ENCODE data around the gene WIF1.

WIF1 gene

GRCh38 chr12:65121956-65122469 lies 908 bp upstream of the WIF1 start:
- DNase-seq, result no peak

GRCh38 chr12:65119063-65119462 lies 2.0 kb downstream of the WIF1 start:
- no peak for DNase-seq

DNA sequence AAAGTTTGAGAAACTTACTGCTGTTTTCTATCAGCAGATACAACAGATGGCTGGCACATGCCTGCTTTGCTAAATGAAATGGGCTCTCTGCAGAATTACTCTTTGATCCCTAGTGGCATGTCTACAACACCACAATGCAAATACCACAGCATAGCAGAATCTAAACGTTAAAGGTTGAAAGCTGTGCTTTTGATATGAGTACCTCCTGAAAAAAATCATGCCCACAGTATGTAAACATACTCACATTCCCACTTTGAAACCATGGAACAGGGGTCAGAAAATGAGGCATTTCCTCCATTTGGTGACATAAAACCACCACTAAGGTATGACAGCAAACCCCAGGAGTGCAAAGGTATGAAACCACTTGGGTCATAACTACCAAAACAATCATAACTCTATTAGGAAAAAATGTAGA lies 7.5 kb downstream of the WIF1 start:
- DNase-seq, result no peak

GRCh38 chr12:65106948-65107347 lies 14.2 kb downstream of the WIF1 start:
- no peak for DNase-seq

DNA sequence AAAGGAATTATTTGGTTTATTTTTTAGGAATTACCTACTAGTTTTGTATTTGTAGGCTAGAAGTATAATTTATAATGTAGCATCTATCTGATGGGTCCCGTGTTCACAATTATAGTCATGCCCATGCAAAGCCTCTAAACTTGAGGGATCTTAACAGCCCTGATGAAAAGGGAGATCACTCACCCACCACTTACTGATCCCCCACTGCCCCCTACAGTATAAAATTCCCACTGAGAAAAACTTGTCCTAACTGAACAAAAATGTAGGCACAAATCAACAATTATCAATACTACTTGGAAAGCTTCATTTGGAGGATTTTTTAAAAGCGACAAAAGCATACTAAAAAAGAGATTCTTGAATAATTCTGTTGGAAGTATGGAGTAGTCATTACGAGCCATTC lies 21.0 kb downstream of the WIF1 start:
- no peak for DNase-seq

DNA sequence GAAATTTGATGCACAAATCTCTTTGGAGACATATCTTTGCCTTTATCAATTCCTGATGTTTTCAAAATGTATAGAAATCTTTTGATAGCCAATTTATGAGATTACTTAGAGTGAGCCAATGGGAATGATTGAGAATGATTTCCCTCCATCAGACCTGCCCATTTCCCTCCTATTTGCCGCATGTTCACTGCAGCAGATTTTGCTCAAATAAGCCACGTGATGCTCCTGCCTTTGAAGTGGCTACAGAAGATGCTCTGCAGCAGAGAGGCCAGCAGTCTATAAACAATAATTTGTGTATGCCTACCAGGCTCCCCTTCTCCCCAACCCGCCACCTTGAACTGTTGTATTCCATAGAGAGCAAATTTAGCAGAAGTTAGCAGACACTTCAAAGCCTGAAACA lies 21.9 kb downstream of the WIF1 start:
- DNase-seq, result no peak

DNA sequence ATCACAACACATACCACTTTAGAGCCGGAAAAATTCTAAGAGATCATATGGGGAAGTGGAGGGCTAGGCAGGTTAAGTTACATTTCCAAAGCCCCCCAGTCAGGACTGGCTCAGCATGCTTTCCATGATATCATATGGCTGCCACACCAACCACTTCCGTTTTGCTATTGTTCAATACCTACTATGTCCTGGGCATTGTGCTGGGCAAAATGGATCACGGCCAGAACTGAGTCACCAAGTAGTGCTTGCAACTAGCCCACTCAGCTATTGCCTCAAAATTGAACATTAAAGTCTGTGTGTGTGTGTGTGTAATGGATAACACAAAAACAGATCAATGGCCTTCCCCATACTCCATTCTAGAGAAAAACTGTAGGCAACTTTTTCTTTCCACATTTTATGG lies 22.7 kb downstream of the WIF1 start:
- DNase-seq, result no peak

DNA sequence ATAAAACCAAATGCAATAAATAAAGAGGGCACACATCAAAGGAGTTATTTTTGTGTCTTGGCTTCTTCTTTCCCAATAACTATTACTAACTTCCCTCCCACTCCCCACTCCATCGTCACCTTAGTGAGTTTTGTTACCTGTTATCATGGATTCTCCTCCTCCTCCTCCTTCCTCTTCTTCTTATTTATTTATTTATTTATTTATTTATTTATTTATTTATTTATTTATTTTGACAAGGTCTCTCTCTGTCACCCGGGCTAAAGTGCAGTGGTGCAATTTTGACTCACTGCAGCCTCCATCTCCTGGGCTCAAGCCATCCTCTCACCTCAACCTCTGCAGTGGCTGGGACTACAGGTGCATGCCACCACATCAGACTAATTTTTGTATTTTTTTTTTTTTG lies 26.4 kb downstream of the WIF1 start:
- no peak for DNase-seq

DNA sequence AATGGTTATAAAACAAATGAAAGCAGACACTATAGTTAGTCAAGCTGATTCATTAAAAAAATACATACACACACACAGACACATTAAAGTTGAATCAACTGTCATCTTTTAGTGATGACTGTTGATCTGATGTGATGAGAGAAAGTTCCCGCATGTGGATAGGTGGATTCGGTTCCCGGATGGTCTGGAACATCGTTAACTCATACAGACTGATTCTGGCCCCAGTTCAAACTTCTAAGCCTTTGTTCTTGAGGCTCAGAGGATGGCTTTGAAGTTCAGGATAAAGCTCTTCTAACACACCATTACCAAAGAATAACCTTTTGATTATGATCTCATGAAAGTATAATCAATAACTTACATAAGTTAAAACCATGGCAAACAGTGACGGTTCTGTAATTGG lies 27.5 kb downstream of the WIF1 start:
- no peak for DNase-seq

DNA sequence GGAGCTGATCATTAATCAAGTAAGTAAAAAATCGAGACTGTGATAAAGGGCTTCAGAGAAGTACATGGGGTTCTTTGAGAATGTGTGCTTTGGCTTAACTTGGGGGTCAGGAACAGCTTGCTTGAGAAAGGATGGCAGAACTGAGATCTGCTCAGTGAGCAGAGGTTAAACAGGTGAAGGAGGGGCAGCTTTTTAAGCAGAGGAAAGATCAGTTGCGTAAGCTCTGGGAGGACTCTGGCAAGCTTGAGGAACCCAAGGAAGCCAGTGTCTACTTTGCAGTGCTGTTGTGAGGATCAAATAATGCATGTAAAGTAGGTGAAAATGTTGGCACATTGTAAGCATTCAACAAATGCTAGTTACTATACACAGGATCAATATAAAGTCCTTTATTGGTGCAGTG lies 30.6 kb downstream of the WIF1 start:
- no peak for DNase-seq

GRCh38 chr12:65086236-65086635 lies 34.9 kb downstream of the WIF1 start:
- DNase-seq, result no peak

DNA sequence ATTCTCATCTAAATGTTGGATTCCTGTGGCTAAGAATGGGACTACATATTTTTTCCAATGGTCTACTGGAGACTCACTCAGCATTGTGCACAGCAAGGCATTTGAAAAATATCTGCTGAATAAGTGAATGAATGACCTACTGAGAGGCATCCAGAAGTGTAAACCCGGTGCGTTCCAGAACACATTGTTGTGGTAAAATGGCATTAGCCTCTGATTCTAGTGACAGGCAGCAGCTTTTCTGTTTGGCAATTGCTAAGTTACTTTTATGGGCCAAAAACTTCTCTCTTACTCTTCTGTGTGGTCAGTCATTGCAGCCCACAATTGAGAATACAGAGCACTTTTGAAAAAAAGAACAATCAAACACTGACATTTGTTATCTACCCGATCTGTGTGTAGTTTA lies 36.5 kb downstream of the WIF1 start:
- no peak for DNase-seq

- no peak for DNase-seq
Observed at GRCh38 chr12:65083581-65083980, 37.5 kb downstream of the WIF1 start.

DNA sequence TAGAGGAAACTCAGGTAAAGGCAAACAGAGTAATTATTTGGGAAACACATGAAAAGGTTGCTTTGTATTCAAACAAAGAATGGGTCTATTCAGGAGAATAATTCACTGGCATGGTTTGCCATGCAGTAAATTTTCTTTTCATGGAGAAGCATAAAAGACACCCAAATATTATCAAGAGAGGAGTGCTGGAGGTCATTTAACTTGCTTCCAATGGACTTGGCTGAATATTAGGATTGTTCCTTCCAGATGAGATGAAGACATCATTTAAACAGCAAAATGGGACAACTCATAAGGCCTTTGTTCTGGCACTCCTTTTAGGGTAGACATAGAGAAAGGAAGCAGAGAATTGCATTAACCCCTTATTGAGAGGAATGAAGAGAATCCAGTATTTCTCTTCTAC lies 38.7 kb downstream of the WIF1 start:
- no peak for DNase-seq

GRCh38 chr12:65081496-65081895 lies 39.6 kb downstream of the WIF1 start:
- no peak for DNase-seq

GRCh38 chr12:65074932-65075331 lies 46.2 kb downstream of the WIF1 start:
- no peak for DNase-seq

DNA sequence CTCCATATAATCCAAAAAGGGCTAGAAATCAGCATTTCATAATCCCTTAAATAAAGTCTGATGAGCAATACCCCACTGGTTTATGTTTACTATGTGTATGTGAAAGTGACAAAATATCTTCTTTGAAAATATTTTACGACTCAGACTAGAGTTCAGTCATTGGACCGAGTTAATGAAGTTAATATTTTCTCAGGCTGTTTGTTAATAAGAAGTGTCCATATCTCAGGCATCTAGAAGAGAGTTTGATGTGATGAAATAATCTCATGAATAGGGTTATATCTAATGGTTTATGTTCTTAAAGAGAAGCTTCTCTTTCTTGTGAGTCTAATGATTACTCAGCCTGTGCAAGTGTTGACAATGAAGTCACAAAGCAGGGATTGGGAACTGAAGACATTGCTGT lies 51.8 kb downstream of the WIF1 start:
- DNase-seq, result no peak

- no peak for DNase-seq
Observed at GRCh38 chr12:65067383-65067782, 53.7 kb downstream of the WIF1 start.

DNA sequence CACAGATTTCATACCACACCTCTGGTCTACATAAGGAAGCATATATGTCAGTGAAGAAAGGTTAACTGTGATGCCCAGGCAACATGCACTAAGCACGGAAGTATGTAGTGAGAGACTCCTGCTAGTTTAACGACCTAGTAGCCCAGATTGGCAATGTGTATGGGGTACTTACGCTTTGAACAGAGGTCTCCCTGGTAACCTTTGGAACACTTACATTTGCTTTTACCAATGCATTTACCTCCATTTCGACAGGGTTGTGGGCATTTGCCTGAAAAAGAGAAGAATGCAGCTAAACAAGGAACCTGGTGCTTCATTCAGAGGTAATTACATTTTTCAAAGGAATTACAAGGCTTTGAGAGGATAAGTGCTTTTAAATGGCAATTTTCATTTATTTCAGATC lies 65.2 kb downstream of the WIF1 start:
- no peak for DNase-seq

DNA sequence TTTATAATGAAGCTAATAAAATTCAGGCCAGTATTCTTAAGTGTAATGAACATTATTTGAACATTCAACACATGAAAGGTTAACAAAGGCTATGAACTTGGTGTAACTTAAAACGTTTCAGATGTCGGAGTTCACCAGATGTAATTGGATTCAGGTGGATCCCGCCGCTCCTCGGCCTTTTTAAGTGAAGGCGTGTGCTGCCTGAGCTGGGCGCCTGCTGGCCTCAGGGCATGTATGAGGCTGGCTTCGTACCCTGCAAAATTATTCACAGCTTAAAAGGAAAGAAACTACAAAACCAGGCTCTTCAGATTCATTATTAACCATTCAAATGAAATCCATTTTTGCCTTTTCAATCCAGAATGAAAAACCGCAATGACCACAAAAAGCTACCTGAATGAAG lies 69.9 kb downstream of the WIF1 start:
- DNase-seq, result no peak

GRCh38 chr12:65045269-65045668 lies 75.8 kb downstream of the WIF1 start:
- DNase-seq, result no peak

GRCh38 chr12:65039301-65039700 lies 81.8 kb downstream of the WIF1 start:
- DNase-seq, result no peak

- DNase-seq, result no peak
Observed at GRCh38 chr12:65025136-65025535, 96.0 kb downstream of the WIF1 start.

DNA sequence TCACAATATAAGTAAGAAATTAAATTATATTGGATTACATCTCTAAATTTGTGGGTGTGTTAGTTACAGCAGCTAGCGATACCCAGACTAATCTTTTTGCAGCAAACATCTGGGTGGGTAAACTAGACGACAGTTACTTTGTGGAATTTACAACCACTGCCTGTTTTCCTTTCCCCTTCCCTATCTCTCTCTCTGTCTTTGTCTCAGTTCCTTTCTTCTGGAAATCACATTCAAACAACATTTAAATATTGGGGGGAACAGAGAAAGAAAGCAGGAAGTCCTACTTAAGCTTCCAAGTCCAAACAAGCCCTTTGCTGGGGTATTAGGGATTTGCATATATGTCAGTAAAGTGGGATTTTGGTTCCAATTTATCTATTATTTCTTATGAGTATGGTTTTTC lies 97.6 kb downstream of the WIF1 start:
- DNase-seq, result no peak

GRCh38 chr12:65022960-65023359 lies 98.1 kb downstream of the WIF1 start:
- DNase-seq, result no peak

DNA sequence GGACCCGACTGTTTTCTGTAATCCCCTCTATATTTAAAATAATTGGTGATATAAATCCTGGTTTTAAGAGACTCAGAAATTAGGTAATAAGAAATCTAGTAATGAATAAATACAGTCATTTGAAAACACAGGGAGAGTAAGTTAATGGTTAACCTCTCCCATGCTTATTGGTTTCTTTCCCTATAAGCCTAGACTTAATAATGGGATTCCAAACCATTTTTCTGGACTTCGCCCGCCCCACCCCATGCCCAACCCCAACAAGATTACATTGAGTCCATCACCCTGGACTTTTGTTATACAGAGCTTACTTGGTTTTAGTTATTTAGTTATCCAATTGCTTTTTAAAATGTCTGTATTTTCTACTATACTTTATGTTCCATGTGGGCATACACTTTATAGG lies 98.7 kb downstream of the WIF1 start:
- no peak for DNase-seq

All from DMS 273 treated with DMSO at 0.1 percent for 48 hours (cell line).